ENCODE results near the gene CTBP2. TPM values are rescaled to one million over a fixed set of nuclear protein-coding genes. Genes with fewer than 3 reads are reported as not detected.

The CTBP2 gene
- total and polyA plus RNA-seq, 10 donors: 6.7 to 74.4 (median 40.1) TPM

- WGBS, 5 donors: 66 to 87% (median 73%) methylated on average over 3 of the region's 3 CpGs
- Histone ChIP-seq H3K27me3 (replicated peaks in 1 of 7) (no peaks in the 10 kb centered on the region), H3K4me3 (no peak overlapping the region), H3K9me3 (no peaks in the 10 kb centered on the region), H3K36me3 (peaks cover 0 to 35% (median 0%) of the 10 kb centered on the region in 6 donors), H3K4me1 (peaks cover 3 to 53% (median 23%) of the 10 kb centered on the region in 6 donors), H3K27ac (no peak overlapping the region)
- DNase-seq: no peak
- no peak for TF ChIP-seq POLR2A (IDR thresholded peaks at IDR 0.05)
- TF ChIP-seq CTCF (IDR thresholded peaks at IDR 0.05 in 8 of 11, conservative IDR thresholded peaks at IDR 0.05 in 3 of 11): no peak
- no peak for TF ChIP-seq POLR2AphosphoS5 (IDR thresholded peaks at IDR 0.05)
- intact Hi-C loops (cut with DNase I; ENCODE audit: low total_unique reads): no loop called here
Measured at GRCh38 chr10:125034675-125035074, 125.7 kb downstream of the CTBP2 start.

DNA sequence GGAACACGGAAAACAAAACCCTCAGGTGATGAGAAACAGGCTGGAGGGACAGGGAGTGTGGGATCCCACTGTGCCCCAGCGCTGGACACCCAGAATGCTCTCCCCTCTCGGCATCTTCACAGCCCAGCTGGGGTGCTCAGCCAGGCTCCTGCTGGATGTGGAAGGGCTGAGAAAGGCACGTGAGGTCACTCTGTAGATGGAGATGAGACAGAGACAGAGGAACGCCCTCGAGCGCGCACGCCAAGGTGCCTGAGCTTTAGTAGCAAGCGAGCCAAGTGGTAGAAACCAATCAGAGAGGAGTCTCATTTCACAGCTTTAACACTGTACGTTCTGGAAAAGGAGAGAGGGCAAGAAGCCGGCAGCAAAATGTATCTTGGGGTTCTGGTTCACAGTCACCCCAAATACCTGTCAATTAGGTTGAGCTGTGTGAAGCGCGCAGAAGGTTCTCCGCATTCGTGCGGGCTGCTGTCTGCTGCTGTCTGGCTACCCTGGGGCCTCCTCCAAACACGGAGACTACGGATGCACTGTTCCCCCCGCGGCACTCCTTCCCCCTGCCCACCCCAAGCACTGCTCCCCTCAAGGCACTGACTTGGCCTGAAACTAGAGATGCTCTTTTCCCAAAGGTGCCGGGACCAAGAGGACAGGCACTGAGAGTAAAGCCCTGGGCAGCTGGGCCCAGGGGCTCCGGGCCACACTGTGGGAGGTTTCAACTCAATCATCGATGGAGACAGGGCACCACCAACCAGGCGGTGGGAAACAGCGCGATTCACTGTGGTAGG, 127.0 kb downstream of the CTBP2 start:
- WGBS, 5 donors: 87 to 93% (median 91%) methylated on average over 27 of the region's 27 CpGs
- intact Hi-C loops (cut with DNase I; ENCODE audit: low total_unique reads): no loop called here
- DNase-seq: no peak
- no peak for TF ChIP-seq POLR2A (IDR thresholded peaks at IDR 0.05)
- Histone ChIP-seq H3K4me3 (no peak overlapping the region), H3K9me3 (no peaks in the 10 kb centered on the region), H3K4me1 (peaks cover 0 to 45% (median 10%) of the 10 kb centered on the region in 6 donors), H3K36me3 (peaks cover 0 to 39% (median 0%) of the 10 kb centered on the region in 6 donors), H3K27ac (no peak overlapping the region), H3K27me3 (replicated peaks in 1 of 7) (no peaks in the 10 kb centered on the region)

- H3K9me3 ChIP-seq: no peaks in the 10 kb centered on the region
- H3K4me3 ChIP-seq: no peak overlapping the region
- no peak for DNase-seq
- H3K27me3 ChIP-seq (replicated peaks in 1 of 7): no peaks in the 10 kb centered on the region
- H3K4me1 ChIP-seq: peaks cover 0 to 43% (median 7%) of the 10 kb centered on the region in 6 donors
- H3K27ac ChIP-seq: no peak overlapping the region
- intact Hi-C loops (cut with DNase I; ENCODE audit: low total_unique reads): no loop called here
- TF ChIP-seq POLR2A (IDR thresholded peaks at IDR 0.05): no peak
- no peak for TF ChIP-seq POLR2AphosphoS5 (IDR thresholded peaks at IDR 0.05)
- TF ChIP-seq CTCF (IDR thresholded peaks at IDR 0.05 in 8 of 11, conservative IDR thresholded peaks at IDR 0.05 in 3 of 11): no peak
- WGBS, 5 donors: 88 to 95% (median 91%) methylated on average over 14 to 15 of the region's 15 CpGs
- peaks cover 0 to 38% (median 0%) of the 10 kb centered on the region in 6 donors for H3K36me3 ChIP-seq
Measured at GRCh38 chr10:125032474-125033020, 127.8 kb downstream of the CTBP2 start.

- Histone ChIP-seq H3K36me3 (peaks cover 0 to 42% (median 10%) of the 10 kb centered on the region in 6 donors), H3K9me3 (no peaks in the 10 kb centered on the region), H3K4me1 (peaks cover 0 to 36% (median 5%) of the 10 kb centered on the region in 6 donors), H3K4me3 (no peak overlapping the region), H3K27ac (peak overlapping the region in 1 of 8 donors; percentile 24), H3K27me3 (replicated peaks in 1 of 7) (peaks cover 0 to 5% (median 0%) of the 10 kb centered on the region in 7 donors)
- intact Hi-C loops (cut with DNase I; ENCODE audit: low total_unique reads): no loop called here
- no peak for DNase-seq
- TF ChIP-seq POLR2AphosphoS5 (IDR thresholded peaks at IDR 0.05) (no peak), CTCF (IDR thresholded peaks at IDR 0.05 in 8 of 11, conservative IDR thresholded peaks at IDR 0.05 in 3 of 11) (no peak), POLR2A (IDR thresholded peaks at IDR 0.05) (no peak)
- WGBS, 5 donors: 56 to 79% (median 75%) methylated on average over 5 to 10 of the region's 10 CpGs
Measured at GRCh38 chr10:125030567-125031197, 129.7 kb downstream of the CTBP2 start.

Data from spleen (tissue), 11 donors.